ENCODE data around the gene RTL10. TPM values are rescaled to one million over a fixed set of nuclear protein-coding genes. Genes with fewer than 3 reads are reported as not detected.

RTL10 gene
- total RNA-seq, 1 experiment from 2014 or later = 24.4 TPM

- Histone ChIP-seq H4K91ac (ENCODE audit: insufficient read length, low read depth, low read length) (no peak overlapping the region), H2BK12ac (ENCODE audit: insufficient read length, low read depth, low read length) (no peak overlapping the region), H3K56ac (ENCODE audit: insufficient read length, low read depth, low read length) (no peak overlapping the region), H2AK5ac (ENCODE audit: insufficient read length, low read length) (no peak overlapping the region), H3K4me1 (ENCODE audit: insufficient read depth, low read length) (no peaks in the 10 kb centered on the region), H3K9ac (ENCODE audit: extremely low read depth, insufficient read length, low read length) (no peak overlapping the region), H3K79me2 (ENCODE audit: insufficient read depth, low read length) (no peaks in the 10 kb centered on the region), H3K79me1 (ENCODE audit: insufficient read depth, low read depth, low read length, poor library complexity, severe bottlenecking) (no peaks in the 10 kb centered on the region), H3K27ac (ENCODE audit: insufficient read length, low read depth, low read length) (no peak overlapping the region), H4K8ac (replicated peaks; ENCODE audit: insufficient read length, low read depth, low read length) (no peak overlapping the region), H3K4ac (ENCODE audit: low read depth, low read length) (no peak overlapping the region), H3T11ph (ENCODE audit: low read length) (no peak overlapping the region), H3K9me3 (ENCODE audit: control insufficient read depth, low read depth, low read length) (no peaks in the 10 kb centered on the region), H2BK5ac (ENCODE audit: insufficient read length, low read length) (no peak overlapping the region), H3K4me2 (ENCODE audit: insufficient read depth, insufficient read length, low read length) (no peak overlapping the region), H2BK120ac (ENCODE audit: low read depth, low read length, poor library complexity, severe bottlenecking) (no peak overlapping the region), H3K27me3 (ENCODE audit: insufficient read depth, low read length) (no peaks in the 10 kb centered on the region), H3K23me2 (ENCODE audit: insufficient read length, low read depth, low read length, poor library complexity, severe bottlenecking) (no peaks in the 10 kb centered on the region), H2AFZ (ENCODE audit: low read length) (no peak overlapping the region), H3K14ac (ENCODE audit: insufficient read depth, low read length) (no peak overlapping the region; the same call in 1 of the 2 replicates), H3K23ac (ENCODE audit: insufficient read length, low read depth, low read length) (no peak overlapping the region), H2BK20ac (ENCODE audit: low read depth, low read length, poor library complexity, severe bottlenecking) (no peak overlapping the region), H4K20me1 (ENCODE audit: control insufficient read depth, insufficient read depth, insufficient read length) (no peaks in the 10 kb centered on the region), H3K18ac (ENCODE audit: insufficient read length, low read depth, low read length) (no peak overlapping the region), H2BK15ac (ENCODE audit: low read depth, low read length) (no peak overlapping the region), H4K5ac (ENCODE audit: insufficient read length, low read depth, low read length) (no peak overlapping the region)
- Mint-ChIP-seq H3K4me1 (peaks cover 0 to 8% of the 10 kb centered on the region in 2 experiments; a peak in 2 of 4 replicates), H3K27me3 (ENCODE audit: low read depth) (no peaks in the 10 kb centered on the region), H3K9me3 (peaks cover 0 to 3% of the 10 kb centered on the region in 2 experiments; a peak in 3 of 5 replicates), H3K36me3 (ENCODE audit: insufficient read depth in 1 of 3, low read depth in 3 of 3) (peaks cover 0 to 5% (median 5%) of the 10 kb centered on the region in 3 experiments; a peak in 4 of 7 replicates), H3K4me3 (no peak overlapping the region), H3K27ac (peak overlapping the region in 2 of 3 experiments; percentile 31 to 34; a peak in 2 of 7 replicates)
- TF ChIP-seq, protein P1, sequence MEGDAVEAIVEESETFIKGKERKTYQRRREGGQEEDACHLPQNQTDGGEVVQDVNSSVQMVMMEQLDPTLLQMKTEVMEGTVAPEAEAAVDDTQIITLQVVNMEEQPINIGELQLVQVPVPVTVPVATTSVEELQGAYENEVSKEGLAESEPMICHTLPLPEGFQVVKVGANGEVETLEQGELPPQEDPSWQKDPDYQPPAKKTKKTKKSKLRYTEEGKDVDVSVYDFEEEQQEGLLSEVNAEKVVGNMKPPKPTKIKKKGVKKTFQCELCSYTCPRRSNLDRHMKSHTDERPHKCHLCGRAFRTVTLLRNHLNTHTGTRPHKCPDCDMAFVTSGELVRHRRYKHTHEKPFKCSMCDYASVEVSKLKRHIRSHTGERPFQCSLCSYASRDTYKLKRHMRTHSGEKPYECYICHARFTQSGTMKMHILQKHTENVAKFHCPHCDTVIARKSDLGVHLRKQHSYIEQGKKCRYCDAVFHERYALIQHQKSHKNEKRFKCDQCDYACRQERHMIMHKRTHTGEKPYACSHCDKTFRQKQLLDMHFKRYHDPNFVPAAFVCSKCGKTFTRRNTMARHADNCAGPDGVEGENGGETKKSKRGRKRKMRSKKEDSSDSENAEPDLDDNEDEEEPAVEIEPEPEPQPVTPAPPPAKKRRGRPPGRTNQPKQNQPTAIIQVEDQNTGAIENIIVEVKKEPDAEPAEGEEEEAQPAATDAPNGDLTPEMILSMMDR (conservative IDR thresholded peaks at IDR 0.05) = no peak
- DNase-seq = peak; percentile 24
- no CpG with 5 or more reads among the region's 20 CpGs for WGBS (ENCODE audit: extremely low coverage, insufficient read length, low lambda C conversion rate)
Measured at GRCh38 chr22:19821523-19822300, 33.0 kb downstream of the RTL10 start.

All from H9 (cell line).